ENCODE results near the gene ODF4. TPM values are rescaled to one million over a fixed set of nuclear protein-coding genes. Genes with fewer than 3 reads are reported as not detected.

Gene ODF4
- total and polyA plus RNA-seq, 2 of the 13 experiments (the other 11 are each of a cell fraction or from before 2014, with no cell fraction given), result not detected

GRCh38 chr17:8376271-8377067, 36.8 kb downstream of the ODF4 start, which contains the start of gene KRABD2 (continued):
- TF ChIP-seq FOXK2 (IDR thresholded peaks at IDR 0.05), result peak; percentile 45; the same call in 1 of the 2 replicates
- TF ChIP-seq SAFB2 (CRISPR knock-in tag; IDR thresholded peaks at IDR 0.05; ENCODE audit: borderline replicate concordance, low read depth), result 0 out of 2 replicates have a peak, but pooled peaks have one; percentile 26
- TF ChIP-seq SALL2 (CRISPR knock-in tag; IDR thresholded peaks at IDR 0.05), result peak; percentile 97
- peak; percentile 46; the same call in 1 of the 2 replicates for TF ChIP-seq ZNF274 (CRISPR knock-in tag; IDR thresholded peaks at IDR 0.05)
- peak; percentile 95 for TF ChIP-seq GABPA (IDR thresholded peaks at IDR 0.05; ENCODE audit: low read depth, low read length)
- TF ChIP-seq GABPA (CRISPR knock-in tag; IDR thresholded peaks at IDR 0.05; ENCODE audit: low read depth), result peak; percentile 95
- TF ChIP-seq CBFB (CRISPR knock-in tag; IDR thresholded peaks at IDR 0.05), result peak; percentile 50; the same call in 1 of the 2 replicates
- TF ChIP-seq JUNB (CRISPR knock-in tag; IDR thresholded peaks at IDR 0.05; ENCODE audit: borderline replicate concordance), result no peak
- peak; percentile 61; the same call in 1 of the 2 replicates for TF ChIP-seq ZNF598 (CRISPR knock-in tag; IDR thresholded peaks at IDR 0.05; ENCODE audit: borderline replicate concordance)
- TF ChIP-seq RFX3 (CRISPR knock-in tag; IDR thresholded peaks at IDR 0.05), result no peak
- TF ChIP-seq ZNF720 (CRISPR knock-in tag; IDR thresholded peaks at IDR 0.05), result no peak
- TF ChIP-seq, protein P1, sequence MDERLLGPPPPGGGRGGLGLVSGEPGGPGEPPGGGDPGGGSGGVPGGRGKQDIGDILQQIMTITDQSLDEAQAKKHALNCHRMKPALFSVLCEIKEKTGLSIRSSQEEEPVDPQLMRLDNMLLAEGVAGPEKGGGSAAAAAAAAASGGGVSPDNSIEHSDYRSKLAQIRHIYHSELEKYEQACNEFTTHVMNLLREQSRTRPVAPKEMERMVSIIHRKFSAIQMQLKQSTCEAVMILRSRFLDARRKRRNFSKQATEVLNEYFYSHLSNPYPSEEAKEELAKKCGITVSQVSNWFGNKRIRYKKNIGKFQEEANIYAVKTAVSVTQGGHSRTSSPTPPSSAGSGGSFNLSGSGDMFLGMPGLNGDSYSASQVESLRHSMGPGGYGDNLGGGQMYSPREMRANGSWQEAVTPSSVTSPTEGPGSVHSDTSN (CRISPR knock-in tag; IDR thresholded peaks at IDR 0.05), result no peak
- no peak for TF ChIP-seq RORA (CRISPR knock-in tag; IDR thresholded peaks at IDR 0.05)
- TF ChIP-seq, protein P2, sequence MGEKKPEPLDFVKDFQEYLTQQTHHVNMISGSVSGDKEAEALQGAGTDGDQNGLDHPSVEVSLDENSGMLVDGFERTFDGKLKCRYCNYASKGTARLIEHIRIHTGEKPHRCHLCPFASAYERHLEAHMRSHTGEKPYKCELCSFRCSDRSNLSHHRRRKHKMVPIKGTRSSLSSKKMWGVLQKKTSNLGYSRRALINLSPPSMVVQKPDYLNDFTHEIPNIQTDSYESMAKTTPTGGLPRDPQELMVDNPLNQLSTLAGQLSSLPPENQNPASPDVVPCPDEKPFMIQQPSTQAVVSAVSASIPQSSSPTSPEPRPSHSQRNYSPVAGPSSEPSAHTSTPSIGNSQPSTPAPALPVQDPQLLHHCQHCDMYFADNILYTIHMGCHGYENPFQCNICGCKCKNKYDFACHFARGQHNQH (CRISPR knock-in tag; IDR thresholded peaks at IDR 0.05), result peak; percentile 89
- TF ChIP-seq, protein P3, sequence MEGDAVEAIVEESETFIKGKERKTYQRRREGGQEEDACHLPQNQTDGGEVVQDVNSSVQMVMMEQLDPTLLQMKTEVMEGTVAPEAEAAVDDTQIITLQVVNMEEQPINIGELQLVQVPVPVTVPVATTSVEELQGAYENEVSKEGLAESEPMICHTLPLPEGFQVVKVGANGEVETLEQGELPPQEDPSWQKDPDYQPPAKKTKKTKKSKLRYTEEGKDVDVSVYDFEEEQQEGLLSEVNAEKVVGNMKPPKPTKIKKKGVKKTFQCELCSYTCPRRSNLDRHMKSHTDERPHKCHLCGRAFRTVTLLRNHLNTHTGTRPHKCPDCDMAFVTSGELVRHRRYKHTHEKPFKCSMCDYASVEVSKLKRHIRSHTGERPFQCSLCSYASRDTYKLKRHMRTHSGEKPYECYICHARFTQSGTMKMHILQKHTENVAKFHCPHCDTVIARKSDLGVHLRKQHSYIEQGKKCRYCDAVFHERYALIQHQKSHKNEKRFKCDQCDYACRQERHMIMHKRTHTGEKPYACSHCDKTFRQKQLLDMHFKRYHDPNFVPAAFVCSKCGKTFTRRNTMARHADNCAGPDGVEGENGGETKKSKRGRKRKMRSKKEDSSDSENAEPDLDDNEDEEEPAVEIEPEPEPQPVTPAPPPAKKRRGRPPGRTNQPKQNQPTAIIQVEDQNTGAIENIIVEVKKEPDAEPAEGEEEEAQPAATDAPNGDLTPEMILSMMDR (CRISPR knock-in tag; IDR thresholded peaks at IDR 0.05), result peak; percentile 86
- TF ChIP-seq SCMH1 (CRISPR knock-in tag; IDR thresholded peaks at IDR 0.05; ENCODE audit: borderline replicate concordance), result no peak
- TF ChIP-seq RAD21 (CRISPR knock-in tag; IDR thresholded peaks at IDR 0.05), result peak; percentile 60; the same call in 1 of the 2 replicates
- peak; percentile 69 for TF ChIP-seq ATF7-NPFF (CRISPR knock-in tag; IDR thresholded peaks at IDR 0.05; ENCODE audit: low read depth)
- TF ChIP-seq, protein P4, sequence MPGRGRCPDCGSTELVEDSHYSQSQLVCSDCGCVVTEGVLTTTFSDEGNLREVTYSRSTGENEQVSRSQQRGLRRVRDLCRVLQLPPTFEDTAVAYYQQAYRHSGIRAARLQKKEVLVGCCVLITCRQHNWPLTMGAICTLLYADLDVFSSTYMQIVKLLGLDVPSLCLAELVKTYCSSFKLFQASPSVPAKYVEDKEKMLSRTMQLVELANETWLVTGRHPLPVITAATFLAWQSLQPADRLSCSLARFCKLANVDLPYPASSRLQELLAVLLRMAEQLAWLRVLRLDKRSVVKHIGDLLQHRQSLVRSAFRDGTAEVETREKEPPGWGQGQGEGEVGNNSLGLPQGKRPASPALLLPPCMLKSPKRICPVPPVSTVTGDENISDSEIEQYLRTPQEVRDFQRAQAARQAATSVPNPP (CRISPR knock-in tag; IDR thresholded peaks at IDR 0.05), result no peak
- TF ChIP-seq ZNF496 (CRISPR knock-in tag; IDR thresholded peaks at IDR 0.05; ENCODE audit: insufficient replicate concordance), result no peak
- TF ChIP-seq BRD4 (CRISPR knock-in tag; IDR thresholded peaks at IDR 0.05), result peak; percentile 65; the same call in 1 of the 2 replicates
- TF ChIP-seq RAD51 (IDR thresholded peaks at IDR 0.05; ENCODE audit: borderline replicate concordance), result no peak
- TF ChIP-seq, protein P5, sequence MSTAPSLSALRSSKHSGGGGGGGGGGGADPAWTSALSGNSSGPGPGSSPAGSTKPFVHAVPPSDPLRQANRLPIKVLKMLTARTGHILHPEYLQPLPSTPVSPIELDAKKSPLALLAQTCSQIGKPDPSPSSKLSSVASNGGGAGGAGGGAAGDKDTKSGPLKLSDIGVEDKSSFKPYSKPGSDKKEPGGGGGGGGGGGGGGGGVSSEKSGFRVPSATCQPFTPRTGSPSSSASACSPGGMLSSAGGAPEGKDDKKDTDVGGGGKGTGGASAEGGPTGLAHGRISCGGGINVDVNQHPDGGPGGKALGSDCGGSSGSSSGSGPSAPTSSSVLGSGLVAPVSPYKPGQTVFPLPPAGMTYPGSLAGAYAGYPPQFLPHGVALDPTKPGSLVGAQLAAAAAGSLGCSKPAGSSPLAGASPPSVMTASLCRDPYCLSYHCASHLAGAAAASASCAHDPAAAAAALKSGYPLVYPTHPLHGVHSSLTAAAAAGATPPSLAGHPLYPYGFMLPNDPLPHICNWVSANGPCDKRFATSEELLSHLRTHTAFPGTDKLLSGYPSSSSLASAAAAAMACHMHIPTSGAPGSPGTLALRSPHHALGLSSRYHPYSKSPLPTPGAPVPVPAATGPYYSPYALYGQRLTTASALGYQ (CRISPR knock-in tag; IDR thresholded peaks at IDR 0.05), result peak; percentile 40; the same call in 1 of the 2 replicates
- TF ChIP-seq ARNT (IDR thresholded peaks at IDR 0.05), result no peak
